ENCODE data around the gene PPAT.
A peak's percentile ranks its signal among the peaks of the same experiment; 100 is the strongest.

The PPAT gene

GRCh38 chr4:56433280-56433679 lies 2.1 kb downstream of the PPAT start:
- no peak for DNase-seq (ENCODE audit: low read depth)

GRCh38 chr4:56430203-56430602 lies 5.2 kb downstream of the PPAT start:
- no peak for DNase-seq (ENCODE audit: low read depth)

- no peak for DNase-seq (ENCODE audit: low read depth)
These were observed 8.2 kb downstream of the PPAT start for GRCh38 chr4:56427179-56427578.

- no peak for DNase-seq (ENCODE audit: low read depth)
These were observed 9.1 kb downstream of the PPAT start for GRCh38 chr4:56426273-56426672.

GRCh38 chr4:56425518-56425917 lies 9.9 kb downstream of the PPAT start:
- DNase-seq (ENCODE audit: low read depth), result no peak

GRCh38 chr4:56424697-56425514 lies 10.5 kb downstream of the PPAT start:
- no peak for DNase-seq (ENCODE audit: low read depth)

GRCh38 chr4:56424176-56424575 lies 11.2 kb downstream of the PPAT start:
- DNase-seq (ENCODE audit: low read depth), result no peak

GRCh38 chr4:56417396-56417795 lies 18.0 kb downstream of the PPAT start:
- DNase-seq (ENCODE audit: low read depth), result no peak

- no peak for DNase-seq (ENCODE audit: low read depth)
These were observed 19.1 kb downstream of the PPAT start for GRCh38 chr4:56416349-56416748.

- DNase-seq (ENCODE audit: low read depth), result no peak
These were observed 21.2 kb downstream of the PPAT start for GRCh38 chr4:56414135-56414670.

- DNase-seq (ENCODE audit: low read depth), result peak; percentile 95
These were observed 25.0 kb downstream of the PPAT start for GRCh38 chr4:56410247-56411062.

GRCh38 chr4:56409511-56410090 lies 25.8 kb downstream of the PPAT start:
- DNase-seq (ENCODE audit: low read depth), result no peak

- DNase-seq (ENCODE audit: low read depth), result no peak
These were observed 26.4 kb downstream of the PPAT start for GRCh38 chr4:56408978-56409377.

GRCh38 chr4:56406151-56406550 lies 29.3 kb downstream of the PPAT start:
- no peak for DNase-seq (ENCODE audit: low read depth)

- no peak for DNase-seq (ENCODE audit: low read depth)
These were observed 30.4 kb downstream of the PPAT start for GRCh38 chr4:56405016-56405415.

GRCh38 chr4:56400560-56400959 lies 34.9 kb downstream of the PPAT start:
- DNase-seq (ENCODE audit: low read depth), result no peak

- no peak for DNase-seq (ENCODE audit: low read depth)
These were observed 44.1 kb downstream of the PPAT start for GRCh38 chr4:56391270-56391669.

- DNase-seq (ENCODE audit: low read depth), result no peak
These were observed 45.9 kb downstream of the PPAT start for GRCh38 chr4:56389558-56389957.

- DNase-seq (ENCODE audit: low read depth), result no peak
These were observed 47.1 kb downstream of the PPAT start for GRCh38 chr4:56388306-56388705.

- DNase-seq (ENCODE audit: low read depth), result peak; percentile 82
These were observed 48.1 kb downstream of the PPAT start, which contains the start of gene AASDH for GRCh38 chr4:56387023-56388001. Gene AASDH, minus strand, starts transcription at chr4:56387491. Its CDS starts 3,192 bp downstream, at chr4:56384299.

- DNase-seq (ENCODE audit: low read depth), result no peak
These were observed 49.3 kb downstream of the PPAT start for GRCh38 chr4:56386091-56386490.
